ENCODE data around the gene TELO2. TPM values are rescaled to one million over a fixed set of nuclear protein-coding genes. Genes with fewer than 3 reads are reported as not detected.

Gene TELO2
- total RNA-seq, 1 donor from 2014 or later, result 77.2 TPM

DNA sequence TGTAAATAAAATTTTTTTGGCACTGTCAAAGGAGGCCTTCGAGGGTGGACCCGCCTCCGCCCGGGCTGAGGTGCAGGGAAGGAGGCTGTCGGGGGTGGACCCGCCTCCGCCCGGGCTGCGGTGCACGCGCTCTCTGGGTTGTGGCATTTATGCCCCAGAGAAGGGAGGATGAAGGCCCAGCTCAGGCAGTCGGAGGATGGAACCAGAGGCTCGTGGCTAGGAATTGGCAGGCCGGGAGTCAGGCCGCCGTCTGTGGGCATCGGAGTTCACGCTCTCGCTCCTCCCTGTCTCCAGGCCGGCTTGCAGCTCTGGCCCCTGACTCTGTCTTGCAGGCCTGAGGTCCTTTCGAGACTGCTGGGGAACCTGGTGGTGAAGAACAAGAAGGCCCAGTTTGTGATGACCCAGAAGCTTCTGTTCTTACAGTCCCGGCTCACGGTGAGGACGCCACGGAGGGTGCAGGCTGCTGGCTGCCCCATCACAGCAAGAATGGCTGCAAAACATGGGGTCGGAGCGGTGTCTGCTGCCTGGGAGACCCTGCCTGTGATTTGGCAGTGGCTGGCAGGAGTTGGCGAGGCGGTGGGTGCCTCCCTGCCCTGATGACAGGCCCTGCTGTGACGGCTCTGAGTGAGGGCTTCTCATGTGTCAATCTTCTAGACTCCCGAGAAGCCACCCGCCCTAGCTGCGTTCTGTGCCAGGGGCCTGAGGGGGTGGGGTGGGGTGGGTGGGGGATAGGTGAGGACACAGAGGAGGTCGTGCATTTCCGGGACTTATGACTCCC, 5.9 kb downstream of the TELO2 start:
- TF ChIP-seq, protein P1, sequence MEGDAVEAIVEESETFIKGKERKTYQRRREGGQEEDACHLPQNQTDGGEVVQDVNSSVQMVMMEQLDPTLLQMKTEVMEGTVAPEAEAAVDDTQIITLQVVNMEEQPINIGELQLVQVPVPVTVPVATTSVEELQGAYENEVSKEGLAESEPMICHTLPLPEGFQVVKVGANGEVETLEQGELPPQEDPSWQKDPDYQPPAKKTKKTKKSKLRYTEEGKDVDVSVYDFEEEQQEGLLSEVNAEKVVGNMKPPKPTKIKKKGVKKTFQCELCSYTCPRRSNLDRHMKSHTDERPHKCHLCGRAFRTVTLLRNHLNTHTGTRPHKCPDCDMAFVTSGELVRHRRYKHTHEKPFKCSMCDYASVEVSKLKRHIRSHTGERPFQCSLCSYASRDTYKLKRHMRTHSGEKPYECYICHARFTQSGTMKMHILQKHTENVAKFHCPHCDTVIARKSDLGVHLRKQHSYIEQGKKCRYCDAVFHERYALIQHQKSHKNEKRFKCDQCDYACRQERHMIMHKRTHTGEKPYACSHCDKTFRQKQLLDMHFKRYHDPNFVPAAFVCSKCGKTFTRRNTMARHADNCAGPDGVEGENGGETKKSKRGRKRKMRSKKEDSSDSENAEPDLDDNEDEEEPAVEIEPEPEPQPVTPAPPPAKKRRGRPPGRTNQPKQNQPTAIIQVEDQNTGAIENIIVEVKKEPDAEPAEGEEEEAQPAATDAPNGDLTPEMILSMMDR (IDR thresholded peaks at IDR 0.05; ENCODE audit: unreplicated experiment), result no peak
- Mint-ChIP-seq H3K9me3 (ENCODE audit: low read depth) (no peaks in the 10 kb centered on the region), H3K36me3 (ENCODE audit: insufficient read depth) (peaks cover 11% of the 10 kb centered on the region), H3K27ac (no peak overlapping the region), H3K4me3 (ENCODE audit: low read depth) (no peak overlapping the region), H3K4me1 (ENCODE audit: low read depth) (no peaks in the 10 kb centered on the region), H3K27me3 (no peaks in the 10 kb centered on the region)
- no peak for DNase-seq (ENCODE audit: low spot score, unreplicated experiment)

DNA sequence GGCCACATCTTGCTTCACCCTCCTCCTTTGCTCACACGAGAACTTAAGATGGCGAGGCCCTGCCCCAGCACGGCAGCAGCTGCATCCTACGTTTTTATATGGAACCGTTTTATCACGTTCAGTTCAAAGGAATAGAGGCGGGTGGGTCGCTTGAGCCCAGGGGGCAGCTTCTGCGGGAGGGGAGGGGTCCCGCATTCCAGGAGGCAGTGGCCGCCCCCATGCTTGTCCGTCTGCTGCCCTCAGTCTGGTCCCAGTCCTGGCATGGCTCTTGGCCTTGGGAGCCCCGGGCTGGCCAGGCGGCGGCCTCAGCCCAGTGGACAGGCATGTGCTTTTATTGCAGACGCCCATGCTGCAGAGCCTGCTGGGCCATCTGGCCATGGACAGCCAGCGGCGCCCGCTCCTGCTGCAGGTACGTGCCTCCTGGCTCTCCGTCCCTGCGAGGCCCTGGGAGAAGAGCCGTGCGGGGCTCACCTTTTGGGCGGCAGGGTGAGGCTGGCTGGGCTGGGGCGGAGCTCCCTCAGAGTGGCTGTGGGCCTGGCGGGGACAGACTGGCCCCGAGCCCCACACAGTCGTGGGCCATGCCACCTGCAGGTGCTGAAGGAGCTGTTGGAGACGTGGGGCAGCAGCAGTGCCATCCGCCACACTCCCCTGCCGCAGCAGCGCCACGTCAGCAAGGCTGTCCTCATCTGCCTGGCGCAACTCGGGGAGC, 6.8 kb downstream of the TELO2 start:
- peaks cover 11% of the 10 kb centered on the region for H3K36me3 Mint-ChIP-seq (ENCODE audit: insufficient read depth)
- H3K27me3 Mint-ChIP-seq, result no peaks in the 10 kb centered on the region
- DNase-seq (ENCODE audit: low spot score, unreplicated experiment), result no peak
- TF ChIP-seq, protein P1 (IDR thresholded peaks at IDR 0.05; ENCODE audit: unreplicated experiment), result no peak
- H3K27ac Mint-ChIP-seq, result no peak overlapping the region
- no peaks in the 10 kb centered on the region for H3K9me3 Mint-ChIP-seq (ENCODE audit: low read depth)
- H3K4me1 Mint-ChIP-seq (ENCODE audit: low read depth), result no peaks in the 10 kb centered on the region
- H3K4me3 Mint-ChIP-seq (ENCODE audit: low read depth), result no peak overlapping the region

GRCh38 chr16:1500465-1501150, 7.4 kb downstream of the TELO2 start:
- Mint-ChIP-seq H3K27ac (no peak overlapping the region), H3K9me3 (ENCODE audit: low read depth) (no peaks in the 10 kb centered on the region), H3K36me3 (ENCODE audit: insufficient read depth) (peaks cover 11% of the 10 kb centered on the region), H3K4me1 (ENCODE audit: low read depth) (no peaks in the 10 kb centered on the region), H3K27me3 (no peaks in the 10 kb centered on the region), H3K4me3 (ENCODE audit: low read depth) (no peak overlapping the region)
- TF ChIP-seq, protein P1 (IDR thresholded peaks at IDR 0.05; ENCODE audit: unreplicated experiment), result no peak
- DNase-seq (ENCODE audit: low spot score, unreplicated experiment), result no peak

DNA sequence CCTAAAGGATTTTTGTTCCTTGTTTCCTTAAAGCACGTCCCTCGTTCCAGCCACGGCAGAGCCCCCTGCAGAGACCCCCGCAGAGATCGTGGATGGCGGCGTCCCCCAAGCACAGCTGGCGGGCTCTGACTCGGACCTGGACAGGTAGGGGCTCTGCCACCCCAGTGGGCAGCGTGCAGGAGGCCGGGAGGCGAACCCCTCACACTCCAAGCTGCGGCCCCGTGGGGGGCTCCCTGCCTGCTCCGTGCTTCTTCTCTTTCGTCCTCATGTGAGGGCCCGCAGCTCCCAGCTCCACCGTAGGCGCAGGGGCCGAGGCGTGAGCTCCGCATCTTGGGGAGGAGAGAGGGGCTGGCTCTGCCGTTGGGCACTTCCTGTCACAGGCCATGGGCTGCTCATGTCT, 8.5 kb downstream of the TELO2 start:
- no peak for DNase-seq (ENCODE audit: low spot score, unreplicated experiment)
- TF ChIP-seq, protein P1 (IDR thresholded peaks at IDR 0.05; ENCODE audit: unreplicated experiment), result no peak
- Mint-ChIP-seq H3K36me3 (ENCODE audit: insufficient read depth) (peaks cover 11% of the 10 kb centered on the region), H3K27ac (no peak overlapping the region), H3K27me3 (no peaks in the 10 kb centered on the region), H3K4me1 (ENCODE audit: low read depth) (no peaks in the 10 kb centered on the region), H3K9me3 (ENCODE audit: low read depth) (no peaks in the 10 kb centered on the region), H3K4me3 (ENCODE audit: low read depth) (no peak overlapping the region)

Measured in progenitor cell of endocrine pancreas (in vitro differentiated cells).